Calu3 (cell line): ENCODE measurements around the gene FAM171A2. TPM values are rescaled to one million over a fixed set of nuclear protein-coding genes. Genes with fewer than 3 reads are reported as not detected.

Experiments
- BruUV-seq: library from RNA; stranded (reverse); fragments of 400-500 nt; replicated peaks from 2 replicates; lab custom pipeline; 2021; lab: Mats Ljungman, UMichigan
- CTCF ChIA-PET: fragments of 300-600 bp; sonication (Branson Sonifier 250); formaldehyde crosslinking; loops from one replicate; lab custom pipeline; 2022; ENCODE audit warnings: antibody characterized with exemption; lab: Charles Lee
- DNase-seq: peaks from one replicate; pipeline ENCODE4 v3.0.0; 2022
- H3K27ac Mint-ChIP-seq: one replicate; pipeline ENCODE4 v1.8.0; 2022; ENCODE audit warnings: mixed read lengths; ENCODE audit not compliant: unreplicated experiment
- H3K27me3 Mint-ChIP-seq: one replicate; pipeline ENCODE4 v1.8.0; 2022; ENCODE audit warnings: mixed read lengths; ENCODE audit not compliant: unreplicated experiment
- H3K36me3 Mint-ChIP-seq: one replicate; pipeline ENCODE4 v1.8.0; 2022; ENCODE audit warnings: mild to moderate bottlenecking, moderate library complexity, mixed read lengths; ENCODE audit not compliant: insufficient read depth, unreplicated experiment
- H3K4me1 Mint-ChIP-seq: one replicate; pipeline ENCODE4 v1.8.0; 2022; ENCODE audit warnings: mild to moderate bottlenecking, low read depth, mixed read lengths; ENCODE audit not compliant: unreplicated experiment
- H3K4me3 Mint-ChIP-seq: one replicate; pipeline ENCODE4 v1.8.0; 2022; ENCODE audit warnings: mild to moderate bottlenecking, low read depth, moderate library complexity, mixed read lengths; ENCODE audit not compliant: unreplicated experiment
- H3K9me3 Mint-ChIP-seq: one replicate; pipeline ENCODE4 v1.8.0; 2022; ENCODE audit warnings: low read depth, mixed read lengths; ENCODE audit not compliant: unreplicated experiment
- CTCF ChIP-seq: fragments of 200-600 bp; IDR thresholded peaks from one replicate; pipeline ENCODE4 v1.8.0; 2022; ENCODE audit warnings: antibody characterized with exemption; ENCODE audit not compliant: unreplicated experiment
- intact Hi-C: fragments of 100-400 bp; cut with micrococcal nuclease; formaldehyde crosslinking; loops from one replicate; pipeline ENCODE4 v1.10.0; 2022; ENCODE audit not compliant: unreplicated experiment
- total RNA-seq: library from RNA; stranded (reverse); gene quantifications from 2 replicates; pipeline ENCODE4 v1.2.3, GENCODE V29; 2022

FAM171A2 gene
- total RNA-seq, 1 experiment from 2014 or later, result 2.0 TPM

- no peak for TF ChIP-seq CTCF
- intact Hi-C loops, result no loop called here
- peak overlapping the region; percentile 50 for H3K4me3 Mint-ChIP-seq
- BruUV-seq, result no TSS peak
- no peaks in the 10 kb centered on the region for H3K4me1 Mint-ChIP-seq
- CTCF ChIA-PET, result interaction anchor here (0.5 to 1.1 kb wide), 5 partner anchors 8 to 409 kb away, joined by 3 to 7 read pairs (median 5); partner anchors contain the start of genes RUNDC3A and SLC25A39
- DNase-seq, result no peak
- H3K27ac Mint-ChIP-seq, result no peak overlapping the region
- H3K36me3 Mint-ChIP-seq, result peaks cover 26% of the 10 kb centered on the region
- H3K27me3 Mint-ChIP-seq, result peaks cover 75% of the 10 kb centered on the region
- no peaks in the 10 kb centered on the region for H3K9me3 Mint-ChIP-seq
Observed at GRCh38 chr17:44315760-44316731, 47.6 kb downstream of the FAM171A2 start.

GRCh38 chr17:44314869-44315661 is 48.6 kb downstream of the FAM171A2 start:
- peak; percentile 62 for DNase-seq

GRCh38 chr17:44314524-44314868 is 49.2 kb downstream of the FAM171A2 start:
- no peak for DNase-seq
- Mint-ChIP-seq H3K27me3 (peaks cover 90% of the 10 kb centered on the region), H3K4me3 (peak overlapping the region; percentile 50), H3K4me1 (peaks cover 7% of the 10 kb centered on the region), H3K27ac (no peak overlapping the region), H3K9me3 (no peaks in the 10 kb centered on the region), H3K36me3 (peaks cover 21% of the 10 kb centered on the region)
- no peak for TF ChIP-seq CTCF
- intact Hi-C loops, result no loop called here
- CTCF ChIA-PET, result no interaction called here
- BruUV-seq, result no TSS peak

More at GRCh38 chr17:44314869-44315661, 48.6 kb downstream of the FAM171A2 start:
- H3K9me3 Mint-ChIP-seq, result no peaks in the 10 kb centered on the region
- peak overlapping the region; percentile 50 for H3K4me3 Mint-ChIP-seq
- peaks cover 26% of the 10 kb centered on the region for H3K36me3 Mint-ChIP-seq
- no peak for TF ChIP-seq CTCF
- intact Hi-C loops, result no loop called here
- no peak overlapping the region for H3K27ac Mint-ChIP-seq
- BruUV-seq, result no TSS peak
- CTCF ChIA-PET, result interaction anchor here (0.6 to 1.1 kb wide), 2 partner anchors 9 to 72 kb away, joined by 3 to 5 read pairs; partner anchors contain the start of gene SLC25A39
- peaks cover 85% of the 10 kb centered on the region for H3K27me3 Mint-ChIP-seq
- H3K4me1 Mint-ChIP-seq, result peaks cover 2% of the 10 kb centered on the region

GRCh38 chr17:44314031-44314430 is 49.6 kb downstream of the FAM171A2 start:
- Mint-ChIP-seq H3K4me3 (no peak overlapping the region), H3K9me3 (no peaks in the 10 kb centered on the region), H3K27ac (no peak overlapping the region), H3K36me3 (peaks cover 17% of the 10 kb centered on the region), H3K4me1 (peaks cover 11% of the 10 kb centered on the region), H3K27me3 (peaks cover 95% of the 10 kb centered on the region)
- intact Hi-C loops, result no loop called here
- CTCF ChIA-PET, result no interaction called here
- no peak for DNase-seq
- no peak for TF ChIP-seq CTCF
- no TSS peak for BruUV-seq
